Vagina (tissue), 2 donors: ENCODE measurements around the gene NTRK3. TPM values are rescaled to one million over a fixed set of nuclear protein-coding genes. Genes with fewer than 3 reads are reported as not detected.

Experiments used
- DNase-seq, 2 donors: peaks; one replicate each; pipeline ENCODE4 v3.0.0-alpha.2; 2017; ENCODE audit errors: extremely low spot score in 2 of 2
- H3K27ac ChIP-seq: fragments of 200-600 bp; sonication (generic); one replicate; pipeline ENCODE4 v1.5.1; 2019
- H3K27me3 ChIP-seq: fragments of 200-600 bp; sonication (generic); one replicate; pipeline ENCODE4 v1.5.1; 2019
- H3K36me3 ChIP-seq, 2 donors: fragments of 200-600 bp; sonication (generic); one replicate each; pipeline ENCODE4 v1.5.1; 2017 to 2019
- H3K4me1 ChIP-seq: fragments of 200-600 bp; sonication (generic); one replicate; pipeline ENCODE4 v1.5.1; 2019
- H3K4me3 ChIP-seq, 2 donors: fragments of 200-600 bp; sonication (generic); 1 replicate in 1 of 2; 2 replicates in 1 of 2; pipeline ENCODE4 v1.5.1; 2016 to 2019
- H3K9me3 ChIP-seq: fragments of 200-600 bp; sonication (generic); one replicate; pipeline ENCODE4 v1.5.1; 2019
- POLR2A ChIP-seq, 2 donors: fragments of 450-650 bp; IDR thresholded peaks; one replicate each; pipeline ENCODE4 v1.6.1; 2017; ENCODE audit warnings: antibody characterized with exemption in 2 of 2, mild to moderate bottlenecking in 2 of 2, moderate library complexity in 2 of 2
- POLR2AphosphoS5 ChIP-seq, 2 donors: sonication (generic); formaldehyde crosslinking; IDR thresholded peaks; one replicate each; pipeline ENCODE4 v1.9.0; 2017; ENCODE audit warnings: antibody characterized with exemption in 2 of 2, mild to moderate bottlenecking in 2 of 2, low read depth in 1 of 2; ENCODE audit not compliant: insufficient read depth in 1 of 2
- intact Hi-C: fragments of 100-400 bp; cut with DNase I; formaldehyde crosslinking; loops from one replicate; pipeline ENCODE4 v1.15.1; 2023
- total RNA-seq: library from RNA; depleted of rRNA; stranded (reverse); fragments of >200 nt; gene quantifications from one replicate; pipeline ENCODE4 v1.2.3, GENCODE V29; 2016
- TF ChIP-seq, protein P1 (sequence below), 3 experiments: fragments of 450-650 bp in 2 of 3; fragments of 200-600 bp in 1 of 3; sonication (generic) in 1 of 3; IDR thresholded peaks; one replicate each; pipeline ENCODE4 v1.5.1; 2017 to 2019; ENCODE audit warnings: antibody characterized with exemption in 3 of 3, mild to moderate bottlenecking in 2 of 3, moderate library complexity in 2 of 3

The NTRK3 gene
- total RNA-seq, 1 donor from 2014 or later, result 4.9 TPM

DNA sequence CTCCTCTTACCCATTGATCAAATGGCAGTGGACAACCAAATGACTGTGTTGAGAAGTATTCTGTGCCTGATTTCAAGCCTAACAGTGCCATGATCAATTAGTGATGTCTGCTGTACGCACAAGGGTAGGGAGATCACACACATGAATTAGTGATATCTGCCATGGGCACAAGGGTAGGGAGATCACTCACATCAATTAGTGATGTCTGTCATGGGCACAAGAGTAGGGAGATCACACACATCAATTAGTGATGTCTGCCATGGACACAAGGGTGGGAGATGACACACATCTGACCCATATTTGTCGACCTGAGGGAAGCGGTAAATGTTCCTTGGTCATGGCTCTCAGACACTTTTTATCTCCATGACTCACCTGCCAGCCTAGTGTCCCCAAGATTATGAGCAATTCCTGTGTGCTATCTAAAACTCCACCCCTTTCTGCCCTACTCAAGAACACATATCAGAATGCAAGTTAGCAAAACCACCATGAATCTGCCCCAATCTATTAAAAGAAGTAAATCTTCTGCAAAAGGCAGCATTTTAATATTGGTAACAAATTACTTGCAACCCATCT is 165.0 kb downstream of the NTRK3 start:
- H3K36me3 ChIP-seq, result no peaks in the 10 kb centered on the region
- intact Hi-C loops, result no loop called here

DNA sequence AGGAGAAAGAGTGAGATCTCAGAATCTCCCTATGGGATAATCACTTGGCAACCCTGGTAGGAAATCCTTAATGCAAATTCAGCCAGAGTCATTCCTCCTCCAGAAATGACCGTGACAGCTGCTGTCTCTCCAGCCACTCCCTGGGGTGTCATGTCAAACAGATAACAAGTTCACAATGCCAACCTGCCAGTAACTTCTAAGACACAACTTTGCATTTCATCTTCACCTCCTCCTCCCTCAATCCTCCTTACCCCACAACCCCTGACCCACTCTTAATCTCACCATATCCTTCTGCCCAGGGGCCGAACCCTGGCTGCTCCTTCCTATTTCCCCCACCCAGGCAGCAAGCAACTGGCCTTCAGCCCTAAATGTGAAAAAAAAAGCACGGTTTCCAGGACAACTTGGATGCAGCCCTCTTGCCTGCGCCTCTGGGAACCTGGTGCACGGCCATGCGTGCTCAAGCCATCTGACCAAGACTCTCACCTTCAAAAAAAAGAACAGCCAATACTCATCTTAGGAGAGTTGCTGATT is 166.0 kb downstream of the NTRK3 start:
- intact Hi-C loops, result no loop called here
- no peak for DNase-seq
- H3K27me3 ChIP-seq, result no peaks in the 10 kb centered on the region

More for the DNA sequence above, 165.0 kb downstream of the NTRK3 start:
- Histone ChIP-seq H3K4me3 (no peak overlapping the region), H3K27ac (no peak overlapping the region), H3K27me3 (no peaks in the 10 kb centered on the region), H3K4me1 (peaks cover 7% of the 10 kb centered on the region), H3K9me3 (no peaks in the 10 kb centered on the region)
- TF ChIP-seq POLR2AphosphoS5 (IDR thresholded peaks at IDR 0.05; ENCODE audit: insufficient read depth in 1 of 2, low read depth in 1 of 2) (no peak), POLR2A (IDR thresholded peaks at IDR 0.05) (no peak)
- TF ChIP-seq, protein P1, sequence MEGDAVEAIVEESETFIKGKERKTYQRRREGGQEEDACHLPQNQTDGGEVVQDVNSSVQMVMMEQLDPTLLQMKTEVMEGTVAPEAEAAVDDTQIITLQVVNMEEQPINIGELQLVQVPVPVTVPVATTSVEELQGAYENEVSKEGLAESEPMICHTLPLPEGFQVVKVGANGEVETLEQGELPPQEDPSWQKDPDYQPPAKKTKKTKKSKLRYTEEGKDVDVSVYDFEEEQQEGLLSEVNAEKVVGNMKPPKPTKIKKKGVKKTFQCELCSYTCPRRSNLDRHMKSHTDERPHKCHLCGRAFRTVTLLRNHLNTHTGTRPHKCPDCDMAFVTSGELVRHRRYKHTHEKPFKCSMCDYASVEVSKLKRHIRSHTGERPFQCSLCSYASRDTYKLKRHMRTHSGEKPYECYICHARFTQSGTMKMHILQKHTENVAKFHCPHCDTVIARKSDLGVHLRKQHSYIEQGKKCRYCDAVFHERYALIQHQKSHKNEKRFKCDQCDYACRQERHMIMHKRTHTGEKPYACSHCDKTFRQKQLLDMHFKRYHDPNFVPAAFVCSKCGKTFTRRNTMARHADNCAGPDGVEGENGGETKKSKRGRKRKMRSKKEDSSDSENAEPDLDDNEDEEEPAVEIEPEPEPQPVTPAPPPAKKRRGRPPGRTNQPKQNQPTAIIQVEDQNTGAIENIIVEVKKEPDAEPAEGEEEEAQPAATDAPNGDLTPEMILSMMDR (IDR thresholded peaks at IDR 0.05), result no peak
- DNase-seq, result no peak

DNA sequence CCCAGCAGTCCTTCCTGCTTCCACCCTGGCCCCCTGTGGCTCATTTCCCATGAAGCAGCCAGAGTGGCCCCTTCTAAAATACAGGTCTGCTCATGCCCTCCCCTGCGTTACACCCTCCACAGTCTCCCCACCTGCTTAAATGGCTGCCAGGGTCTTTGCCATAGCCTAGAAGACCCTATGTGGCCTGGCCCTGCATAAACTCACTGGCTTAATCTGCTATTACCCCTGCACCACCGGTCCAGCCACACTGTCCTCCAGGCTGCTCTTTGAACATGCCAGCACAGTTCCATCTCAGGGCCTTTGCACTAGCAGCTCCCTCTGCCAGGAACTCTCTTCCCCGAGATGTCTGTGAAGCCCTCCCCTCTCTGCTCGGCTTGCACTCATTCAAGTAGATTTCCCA is 166.8 kb downstream of the NTRK3 start:
- TF ChIP-seq, protein P1 (IDR thresholded peaks at IDR 0.05), result no peak
- TF ChIP-seq POLR2A (IDR thresholded peaks at IDR 0.05), result no peak
- TF ChIP-seq POLR2AphosphoS5 (IDR thresholded peaks at IDR 0.05; ENCODE audit: insufficient read depth in 1 of 2, low read depth in 1 of 2), result no peak
- no peaks in the 10 kb centered on the region for H3K36me3 ChIP-seq
- no peak overlapping the region for H3K27ac ChIP-seq
- H3K4me1 ChIP-seq, result peaks cover 10% of the 10 kb centered on the region
- H3K9me3 ChIP-seq, result no peaks in the 10 kb centered on the region
- H3K4me3 ChIP-seq, result no peak overlapping the region
- intact Hi-C loops, result no loop called here
- no peaks in the 10 kb centered on the region for H3K27me3 ChIP-seq
- no peak for DNase-seq

More for the DNA sequence above, 166.0 kb downstream of the NTRK3 start:
- Histone ChIP-seq H3K27ac (no peak overlapping the region), H3K4me1 (peaks cover 7% of the 10 kb centered on the region), H3K4me3 (no peak overlapping the region), H3K9me3 (no peaks in the 10 kb centered on the region), H3K36me3 (no peaks in the 10 kb centered on the region)
- TF ChIP-seq, protein P1 (IDR thresholded peaks at IDR 0.05), result no peak
- no peak for TF ChIP-seq POLR2A (IDR thresholded peaks at IDR 0.05)
- TF ChIP-seq POLR2AphosphoS5 (IDR thresholded peaks at IDR 0.05; ENCODE audit: insufficient read depth in 1 of 2, low read depth in 1 of 2), result no peak

DNA sequence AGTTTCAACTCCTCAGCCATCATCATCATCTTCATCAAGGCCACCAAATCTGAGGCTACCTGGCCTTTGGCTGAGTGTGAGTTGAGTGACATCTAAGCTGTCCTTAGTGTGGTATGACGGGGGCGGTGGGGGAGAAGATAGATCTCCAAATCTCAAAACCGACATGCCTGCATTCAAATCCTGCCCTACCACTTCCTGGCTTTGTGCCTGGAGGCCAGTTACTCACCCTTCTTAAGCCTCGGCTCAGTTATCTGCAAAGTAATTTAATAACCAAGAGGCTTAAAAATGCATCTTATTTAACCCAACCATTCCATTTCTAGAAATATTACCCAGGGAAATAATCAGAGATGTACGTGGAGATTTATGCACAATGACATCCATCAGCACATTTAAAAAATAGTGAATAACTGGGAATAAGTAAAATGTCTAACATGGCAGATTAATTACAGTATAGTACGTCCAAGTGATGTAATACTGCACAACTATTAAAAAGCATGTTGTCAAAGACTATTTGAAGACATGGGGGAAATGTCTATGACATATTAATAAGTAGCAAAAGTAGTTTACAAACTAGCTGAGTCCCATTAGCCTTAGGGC is 167.4 kb downstream of the NTRK3 start:
- no peaks in the 10 kb centered on the region for H3K27me3 ChIP-seq
- TF ChIP-seq, protein P1 (IDR thresholded peaks at IDR 0.05), result no peak
- TF ChIP-seq POLR2AphosphoS5 (IDR thresholded peaks at IDR 0.05; ENCODE audit: insufficient read depth in 1 of 2, low read depth in 1 of 2) (no peak), POLR2A (IDR thresholded peaks at IDR 0.05) (no peak)
- no peak for DNase-seq
- H3K4me3 ChIP-seq, result no peak overlapping the region
- no peak overlapping the region for H3K27ac ChIP-seq
- no peaks in the 10 kb centered on the region for H3K9me3 ChIP-seq
- intact Hi-C loops, result no loop called here
- H3K4me1 ChIP-seq, result peaks cover 16% of the 10 kb centered on the region
- no peaks in the 10 kb centered on the region for H3K36me3 ChIP-seq
